Peyer's patch (tissue), 4 donors: ENCODE results near the gene SF3B6.
A peak's percentile ranks its signal among the peaks of the same experiment; 100 is the strongest.

Experiments used
- CTCF ChIP-seq, 6 experiments: fragments of 450-650 bp in 4 of 6; fragments of 200-600 bp in 2 of 6; sonication (generic) in 1 of 6; IDR thresholded peaks; one replicate each; pipeline ENCODE4 v1.5.1; 2017 to 2019; ENCODE audit warnings: antibody characterized with exemption in 6 of 6, mild to moderate bottlenecking in 3 of 6, moderate library complexity in 1 of 6
- POLR2A ChIP-seq, 2 donors: fragments of 450-650 bp; IDR thresholded peaks; one replicate each; pipeline ENCODE4 v1.5.1; 2017; ENCODE audit warnings: antibody characterized with exemption in 2 of 2, mild to moderate bottlenecking in 2 of 2, moderate library complexity in 2 of 2

- no peak for TF ChIP-seq CTCF (IDR thresholded peaks at IDR 0.05)
- peak; percentile 80 to 82 for TF ChIP-seq POLR2A (IDR thresholded peaks at IDR 0.05)
Observed at GRCh38 chr2:24075915-24076848, at the start of gene SF3B6.
